Right renal pelvis (tissue), 4 donors: ENCODE data around the gene ZNF492. TPM values are rescaled to one million over a fixed set of nuclear protein-coding genes. Genes with fewer than 3 reads are reported as not detected.

ENCODE experiments used
- polyA plus RNA-seq, 4 donors: library from polyadenylated mRNA; unstranded; fragments of 120-200 nt; gene quantifications; one replicate each; pipeline ENCODE4 v1.2.1, GENCODE V29; 2013; ENCODE audit not compliant: insufficient read length in 4 of 4

ZNF492 gene
- polyA plus RNA-seq, 4 donors, result 2.4 to 3.5 (median 2.9) TPM

Other genes with a start within 250 kb of the ZNF492 start
- 1 to 10 TPM; 1.3 to 6.9 (median 4.2) TPM for gene ZNF98, start 212.0 kb upstream of the ZNF492 start, polyA plus RNA-seq
- gene ZNF99, start 149.8 kb downstream of the ZNF492 start, polyA plus RNA-seq, result 1 to 10 TPM in 2 of 4 donors, under 1 TPM in 2; 0.55 to 1.6 (median 0.91) TPM
- under 1 TPM in 1 of 4 donors, not detected in 3; 0.12 TPM for gene ZNF723, start 198.0 kb downstream of the ZNF492 start, polyA plus RNA-seq